Panc1 (cell line): ENCODE data around the gene FETUB.

Experiments
- POLR2AphosphoS5 ChIP-seq: IDR thresholded peaks from 2 replicates; pipeline ENCODE4 v1.6.1; 2012; ENCODE audit warnings: mild to moderate bottlenecking, low read depth, low read length, moderate library complexity
- SIN3A ChIP-seq: IDR thresholded peaks from 2 replicates; pipeline ENCODE4 v1.6.1; 2012; ENCODE audit warnings: low read depth, mild to moderate bottlenecking, low read length, moderate library complexity, borderline replicate concordance; ENCODE audit not compliant: insufficient read depth
- TCF7L2 ChIP-seq: IDR thresholded peaks from 2 replicates; pipeline ENCODE4 v1.6.1; 2011; ENCODE audit warnings: mild to moderate bottlenecking, low read depth, low read length, inconsistent platforms
- TF ChIP-seq, protein P1 (sequence below): fragments of 450-650 bp; IDR thresholded peaks from 2 replicates; pipeline ENCODE4 v1.5.1; 2017; ENCODE audit warnings: mild to moderate bottlenecking
- TF ChIP-seq, protein P2 (sequence below), 2 experiments: IDR thresholded peaks; 2 replicates each; pipeline ENCODE4 v1.6.1; 2011 to 2012; ENCODE audit warnings: low read depth in 2 of 2, control low read depth in 1 of 2, low read length in 1 of 2, mild to moderate bottlenecking in 1 of 2, moderate library complexity in 1 of 2; ENCODE audit not compliant: insufficient read depth in 1 of 2

DNA sequence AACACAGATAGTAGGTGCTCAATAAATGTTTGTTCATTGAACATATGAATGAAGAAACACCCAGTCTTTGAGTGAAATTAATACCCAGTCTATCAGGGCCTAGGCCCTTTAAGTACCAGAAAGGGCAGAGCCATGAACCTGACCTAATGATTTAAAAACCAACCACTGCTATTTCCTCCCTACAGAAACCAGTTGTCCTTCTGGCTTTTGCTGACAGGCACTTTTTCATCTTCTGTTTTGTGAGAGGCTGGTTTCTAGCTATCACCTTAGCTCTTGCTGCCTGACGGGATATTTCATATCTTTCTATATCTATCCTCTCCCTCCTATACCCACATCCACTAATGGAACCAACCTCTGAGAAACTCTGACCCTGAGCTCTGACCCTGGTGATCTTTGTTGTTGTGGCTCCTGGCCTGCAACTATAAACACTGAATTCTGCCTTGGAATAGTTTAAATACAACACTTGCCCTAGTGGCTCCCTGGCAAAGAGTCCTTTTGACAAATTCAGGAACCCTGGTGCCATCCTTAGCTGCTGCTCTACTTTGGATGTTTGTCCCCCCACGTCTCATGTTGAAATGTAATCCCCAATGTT, 31.5 kb upstream of the FETUB start:
- TF ChIP-seq, protein P1, sequence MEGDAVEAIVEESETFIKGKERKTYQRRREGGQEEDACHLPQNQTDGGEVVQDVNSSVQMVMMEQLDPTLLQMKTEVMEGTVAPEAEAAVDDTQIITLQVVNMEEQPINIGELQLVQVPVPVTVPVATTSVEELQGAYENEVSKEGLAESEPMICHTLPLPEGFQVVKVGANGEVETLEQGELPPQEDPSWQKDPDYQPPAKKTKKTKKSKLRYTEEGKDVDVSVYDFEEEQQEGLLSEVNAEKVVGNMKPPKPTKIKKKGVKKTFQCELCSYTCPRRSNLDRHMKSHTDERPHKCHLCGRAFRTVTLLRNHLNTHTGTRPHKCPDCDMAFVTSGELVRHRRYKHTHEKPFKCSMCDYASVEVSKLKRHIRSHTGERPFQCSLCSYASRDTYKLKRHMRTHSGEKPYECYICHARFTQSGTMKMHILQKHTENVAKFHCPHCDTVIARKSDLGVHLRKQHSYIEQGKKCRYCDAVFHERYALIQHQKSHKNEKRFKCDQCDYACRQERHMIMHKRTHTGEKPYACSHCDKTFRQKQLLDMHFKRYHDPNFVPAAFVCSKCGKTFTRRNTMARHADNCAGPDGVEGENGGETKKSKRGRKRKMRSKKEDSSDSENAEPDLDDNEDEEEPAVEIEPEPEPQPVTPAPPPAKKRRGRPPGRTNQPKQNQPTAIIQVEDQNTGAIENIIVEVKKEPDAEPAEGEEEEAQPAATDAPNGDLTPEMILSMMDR: no peak
- TF ChIP-seq TCF7L2 (no peak), POLR2AphosphoS5 (no peak), SIN3A (no peak)
- TF ChIP-seq, protein P2, sequence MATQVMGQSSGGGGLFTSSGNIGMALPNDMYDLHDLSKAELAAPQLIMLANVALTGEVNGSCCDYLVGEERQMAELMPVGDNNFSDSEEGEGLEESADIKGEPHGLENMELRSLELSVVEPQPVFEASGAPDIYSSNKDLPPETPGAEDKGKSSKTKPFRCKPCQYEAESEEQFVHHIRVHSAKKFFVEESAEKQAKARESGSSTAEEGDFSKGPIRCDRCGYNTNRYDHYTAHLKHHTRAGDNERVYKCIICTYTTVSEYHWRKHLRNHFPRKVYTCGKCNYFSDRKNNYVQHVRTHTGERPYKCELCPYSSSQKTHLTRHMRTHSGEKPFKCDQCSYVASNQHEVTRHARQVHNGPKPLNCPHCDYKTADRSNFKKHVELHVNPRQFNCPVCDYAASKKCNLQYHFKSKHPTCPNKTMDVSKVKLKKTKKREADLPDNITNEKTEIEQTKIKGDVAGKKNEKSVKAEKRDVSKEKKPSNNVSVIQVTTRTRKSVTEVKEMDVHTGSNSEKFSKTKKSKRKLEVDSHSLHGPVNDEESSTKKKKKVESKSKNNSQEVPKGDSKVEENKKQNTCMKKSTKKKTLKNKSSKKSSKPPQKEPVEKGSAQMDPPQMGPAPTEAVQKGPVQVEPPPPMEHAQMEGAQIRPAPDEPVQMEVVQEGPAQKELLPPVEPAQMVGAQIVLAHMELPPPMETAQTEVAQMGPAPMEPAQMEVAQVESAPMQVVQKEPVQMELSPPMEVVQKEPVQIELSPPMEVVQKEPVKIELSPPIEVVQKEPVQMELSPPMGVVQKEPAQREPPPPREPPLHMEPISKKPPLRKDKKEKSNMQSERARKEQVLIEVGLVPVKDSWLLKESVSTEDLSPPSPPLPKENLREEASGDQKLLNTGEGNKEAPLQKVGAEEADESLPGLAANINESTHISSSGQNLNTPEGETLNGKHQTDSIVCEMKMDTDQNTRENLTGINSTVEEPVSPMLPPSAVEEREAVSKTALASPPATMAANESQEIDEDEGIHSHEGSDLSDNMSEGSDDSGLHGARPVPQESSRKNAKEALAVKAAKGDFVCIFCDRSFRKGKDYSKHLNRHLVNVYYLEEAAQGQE (IDR thresholded peaks at IDR 0.05; ENCODE audit: insufficient read depth in 1 of 2, low read depth in 2 of 2, low read length in 1 of 2): no peak
